SK-N-SH (cell line): ENCODE results near the gene ENTR1. TPM values are rescaled to one million over a fixed set of nuclear protein-coding genes. Genes with fewer than 3 reads are reported as not detected.

Source experiments
- CTCF ChIA-PET: fragments of 300-600, 350-600 bp; formaldehyde crosslinking; extraction: SDS; loops from one replicate; lab custom pipeline; 2021; lab: Yijun Ruan, JAX
- POLR2A ChIA-PET: fragments of 350-600 bp; sonication (Branson Sonifier 250); formaldehyde crosslinking; extraction: SDS; loops from one replicate; lab custom pipeline; 2020; ENCODE audit warnings: antibody characterized with exemption, inconsistent platforms; lab: Yijun Ruan, JAX
- DNase-seq: peaks from one replicate; pipeline ENCODE4 v3.0.0; 2012
- H2AFZ ChIP-seq: fragments of 200-600 bp; sonication (generic); 2 replicates; pipeline ENCODE4 v1.8.1; 2016; ENCODE audit warnings: antibody characterized with exemption, mild to moderate bottlenecking, low read depth
- H3F3A ChIP-seq: fragments of 200-600 bp; sonication (generic); replicated peaks from 2 replicates; pipeline ENCODE3; 2016; ENCODE audit warnings: antibody characterized with exemption, mild to moderate bottlenecking; ENCODE audit not compliant: insufficient read depth
- H3K27ac ChIP-seq, 2 experiments: fragments of 200-500 bp in 1 of 2; fragments of 200-600 bp in 1 of 2; sonication (Bioruptor generic) in 1 of 2; sonication (generic), shearing (Covaris generic) in 1 of 2; 2 replicates each; pipeline versions ENCODE4 v1.5.1 to v1.6.1; 2014 to 2016; ENCODE audit warnings: low read depth in 2 of 2, inconsistent platforms in 1 of 2, low read length in 1 of 2, mild to moderate bottlenecking in 1 of 2, mixed read lengths in 1 of 2
- H3K27me3 ChIP-seq: fragments of 200-600 bp; sonication (generic), shearing (Covaris generic); 2 replicates; pipeline ENCODE4 v1.6.1; 2016; ENCODE audit warnings: mixed run types; ENCODE audit not compliant: insufficient read depth
- H3K36me3 ChIP-seq, 2 experiments: fragments of 200-500 bp in 1 of 2; fragments of 200-600 bp in 1 of 2; sonication (Bioruptor generic) in 1 of 2; sonication (generic) in 1 of 2; replicated peaks in 1 of 2; 2 replicates each; pipeline versions ENCODE3 to v1.5.1; 2014 to 2016; ENCODE audit warnings: low read length in 1 of 2, mild to moderate bottlenecking in 1 of 2; ENCODE audit not compliant: insufficient read depth in 2 of 2, control insufficient read depth in 1 of 2
- H3K4me1 ChIP-seq, 2 experiments: fragments of 200-500 bp in 1 of 2; fragments of 200-600 bp in 1 of 2; sonication (Bioruptor generic) in 1 of 2; sonication (generic), shearing (Covaris generic) in 1 of 2; 2 replicates each; pipeline versions ENCODE4 v1.5.1 to v1.6.1; 2014 to 2016; ENCODE audit warnings: low read depth in 1 of 2, low read length in 1 of 2, mixed run types in 1 of 2; ENCODE audit not compliant: insufficient read depth in 2 of 2, control insufficient read depth in 1 of 2
- H3K4me2 ChIP-seq: fragments of 200-600 bp; sonication (generic), shearing (Covaris generic); 2 replicates; pipeline ENCODE4 v1.6.1; 2017; ENCODE audit warnings: mixed run types
- H3K4me3 ChIP-seq, 2 experiments: fragments of 200-500 bp in 1 of 2; fragments of 200-600 bp in 1 of 2; sonication (Bioruptor generic) in 1 of 2; sonication (generic), shearing (Covaris generic) in 1 of 2; 2 replicates each; pipeline versions ENCODE4 v1.5.1 to v1.8.1; 2014 to 2016; ENCODE audit warnings: low read depth in 2 of 2, inconsistent platforms in 1 of 2, low read length in 1 of 2, mild to moderate bottlenecking in 1 of 2, mixed read lengths in 1 of 2, moderate library complexity in 1 of 2
- H3K79me2 ChIP-seq: fragments of 200-600 bp; sonication (generic); 2 replicates; pipeline ENCODE4 v1.8.1; 2017; ENCODE audit warnings: mild to moderate bottlenecking; ENCODE audit not compliant: insufficient read depth
- H3K9ac ChIP-seq: fragments of 200-600 bp; sonication (generic); 2 replicates; pipeline ENCODE4 v1.6.1; 2017; ENCODE audit warnings: mixed run types
- H3K9me2 ChIP-seq: fragments of 200-600 bp; sonication (generic); 2 replicates; pipeline ENCODE4 v1.6.1; 2017; ENCODE audit warnings: mixed run types
- H3K9me3 ChIP-seq: fragments of 200-600 bp; sonication (generic); 2 replicates; pipeline ENCODE4 v1.6.1; 2017; ENCODE audit warnings: mixed run types, mild to moderate bottlenecking, moderate library complexity
- H4K20me1 ChIP-seq: fragments of 200-600 bp; sonication (generic); 2 replicates; pipeline ENCODE4 v1.6.1; 2017; ENCODE audit warnings: mild to moderate bottlenecking, mixed run types; ENCODE audit not compliant: insufficient read depth
- CTCF ChIP-seq: fragments of 200-600 bp; sonication (generic); IDR thresholded peaks from 2 replicates; pipeline ENCODE4 v1.6.1; 2017; ENCODE audit warnings: antibody characterized with exemption, mild to moderate bottlenecking, moderate library complexity
- EZH2phosphoT487 ChIP-seq: fragments of 200-600 bp; sonication (generic); IDR thresholded peaks from 2 replicates; pipeline ENCODE4 v1.6.1; 2017; ENCODE audit warnings: low read depth, mixed run types, mild to moderate bottlenecking, antibody characterized with exemption, moderate library complexity, borderline replicate concordance
- FOXJ3 ChIP-seq: sonication (generic); formaldehyde crosslinking; IDR thresholded peaks from 2 replicates; pipeline ENCODE4 v1.5.1; 2020; ENCODE audit warnings: mild to moderate bottlenecking, missing genetic modification reagents
- GABPA ChIP-seq: IDR thresholded peaks from 2 replicates; pipeline ENCODE4 v1.4.0; 2012; ENCODE audit warnings: low read depth, mild to moderate bottlenecking
- JUND ChIP-seq: IDR thresholded peaks from 2 replicates; pipeline ENCODE4 v1.4.0; 2012
- MXI1 ChIP-seq: IDR thresholded peaks from 2 replicates; pipeline ENCODE4 v1.6.1; 2012; ENCODE audit warnings: mild to moderate bottlenecking, low read depth, low read length, improper control_type of control experiment
- NRF1 ChIP-seq: IDR thresholded peaks from 2 replicates; pipeline ENCODE4 v1.6.1; 2012; ENCODE audit warnings: low read depth, mild to moderate bottlenecking, low read length
- POLR2AphosphoS5 ChIP-seq: IDR thresholded peaks from 2 replicates; pipeline ENCODE4 v1.6.1; 2012; ENCODE audit warnings: low read depth, low read length
- RAD21 ChIP-seq: IDR thresholded peaks from 2 replicates; pipeline ENCODE4 v1.6.1; 2012; ENCODE audit warnings: mild to moderate bottlenecking, low read length
- RCOR1 ChIP-seq: fragments of 150-350 bp; IDR thresholded peaks from 2 replicates; pipeline ENCODE4 v1.6.1; 2017; ENCODE audit warnings: antibody characterized with exemption, low read length
- REST ChIP-seq: IDR thresholded peaks from 2 replicates; pipeline ENCODE4 v1.6.1; 2012; ENCODE audit warnings: mild to moderate bottlenecking, low read depth, low read length, moderate library complexity
- RFX5 ChIP-seq: IDR thresholded peaks from 2 replicates; pipeline ENCODE4 v1.6.1; 2012; ENCODE audit warnings: mild to moderate bottlenecking, improper control_type of control experiment, low read length
- SIN3A ChIP-seq: IDR thresholded peaks from 2 replicates; pipeline ENCODE4 v1.6.1; 2012; ENCODE audit warnings: low read depth, mild to moderate bottlenecking, low read length, moderate library complexity, borderline replicate concordance
- TCF12 ChIP-seq: IDR thresholded peaks from 2 replicates; pipeline ENCODE4 v1.4.0; 2012
- YY1 ChIP-seq: IDR thresholded peaks from 2 replicates; pipeline ENCODE4 v1.4.0; 2012; ENCODE audit warnings: low read depth, mild to moderate bottlenecking
- WGBS: methylation state at CpG from one replicate; pipeline ENCODE4 v1.1.6; 2017; ENCODE audit warnings: low lambda C conversion rate; 5-methylcytosine and 5-hydroxymethylcytosine counted together
- polyA plus RNA-seq, 3 experiments: library from polyadenylated mRNA; depleted of rRNA; stranded (reverse); fragments of >200 nt; gene quantifications; 2 replicates each; pipeline ENCODE4 v1.2.3, GENCODE V29; 2012
- TF ChIP-seq, protein P1 (sequence below): IDR thresholded peaks from 2 replicates; pipeline ENCODE4 v1.4.0; 2012; ENCODE audit warnings: low read depth

The ENTR1 gene
- polyA plus RNA-seq, 1 of the 3 experiments (the other 2 are of a cell fraction) = 71.3 TPM

DNA sequence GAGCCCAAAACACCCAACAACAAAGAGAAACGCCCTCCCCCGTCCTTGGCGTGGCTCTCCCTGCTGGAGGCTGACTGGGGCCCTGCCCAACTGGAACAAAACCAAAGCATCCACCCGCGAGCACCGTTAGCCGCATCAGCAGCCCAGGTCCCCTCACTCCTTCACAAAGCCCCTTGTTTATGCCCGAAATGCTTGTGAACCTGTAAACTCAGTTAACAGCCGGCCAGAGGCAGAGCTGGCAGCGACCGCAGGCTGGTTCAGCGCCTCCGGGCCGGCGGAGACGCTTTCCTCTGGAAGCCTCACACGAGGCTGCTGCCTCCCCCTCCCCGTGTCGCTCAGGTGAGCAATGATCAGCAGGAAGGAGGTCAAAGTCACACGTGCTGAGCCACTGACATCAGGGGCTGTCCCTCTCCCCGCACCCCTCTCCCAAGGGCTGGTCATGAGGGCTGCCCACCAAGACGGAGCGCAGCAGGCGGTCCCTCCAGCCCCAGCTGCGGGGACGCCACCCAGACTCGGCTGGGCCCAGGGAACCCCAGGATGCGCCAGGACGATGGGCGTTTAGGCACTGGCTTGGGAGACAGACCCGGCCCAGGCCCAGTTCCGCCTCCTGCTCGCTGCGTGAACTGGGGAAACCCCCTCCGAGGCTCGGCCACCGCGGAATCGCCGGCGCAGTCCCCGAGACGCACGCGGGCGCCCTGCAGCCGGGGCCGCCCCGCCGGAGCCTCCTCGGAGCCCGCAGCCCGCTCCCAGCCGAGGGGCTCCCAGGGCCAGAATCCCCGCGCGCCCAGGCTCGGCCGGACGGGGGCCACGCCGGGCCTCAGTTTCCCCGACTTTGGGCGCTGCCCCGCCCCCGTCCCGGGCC is 11.0 kb downstream of the ENTR1 start:
- Histone ChIP-seq H3K27ac (peak overlapping the region in 1 of 2 experiments; percentile 60; a peak in 2 of 4 replicates), H2AFZ (no peak overlapping the region; the same call in 1 of the 2 replicates)
- CTCF ChIA-PET = interaction anchor here (0.7 to 6.8 kb wide), 11 partner anchors 9 to 309 kb away, joined by 3 to 42 read pairs (median 9); partner anchors contain the start of genes CARD9, DNLZ, ENTR1 and PMPCA

DNA sequence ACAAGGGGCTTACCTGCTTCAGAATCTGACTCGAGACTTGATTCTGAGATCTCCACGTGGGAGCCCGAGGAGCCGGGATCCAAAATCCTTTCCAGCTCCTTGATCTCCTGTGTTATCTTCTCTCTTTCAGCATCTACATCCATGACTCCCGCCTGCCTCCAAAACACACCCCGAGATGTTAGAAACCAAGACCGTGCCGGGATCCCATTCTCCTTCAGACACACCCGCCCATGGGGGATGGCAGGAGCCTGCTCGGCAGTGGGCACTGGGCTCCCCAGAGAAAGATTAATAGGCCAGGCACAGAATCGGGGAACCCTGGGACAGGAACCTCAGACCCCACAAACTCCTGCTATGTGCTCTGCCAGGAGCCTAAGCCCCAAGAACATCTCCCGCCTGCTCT is 12.1 kb downstream of the ENTR1 start:
- H3K36me3 ChIP-seq = peaks cover 26 to 67% of the 10 kb centered on the region in 2 experiments
- peak overlapping the region; percentile 83; the same call in 1 of the 2 replicates for H3K9ac ChIP-seq
- H3F3A ChIP-seq = peaks cover 10% of the 10 kb centered on the region
- no peak for DNase-seq
- peak overlapping the region in 1 of 2 experiments; percentile 99; a peak in 2 of 4 replicates for H3K4me3 ChIP-seq
- no peaks in the 10 kb centered on the region for H3K9me2 ChIP-seq
- H3K27me3 ChIP-seq = no peaks in the 10 kb centered on the region
- peaks cover 3 to 19% of the 10 kb centered on the region in 2 experiments; a peak in 2 of 4 replicates for H3K4me1 ChIP-seq
- no peaks in the 10 kb centered on the region for H3K9me3 ChIP-seq
- H3K79me2 ChIP-seq = peaks cover 36% of the 10 kb centered on the region
- no peak overlapping the region for H2AFZ ChIP-seq
- H4K20me1 ChIP-seq = peaks cover 5% of the 10 kb centered on the region; the same call in 1 of the 2 replicates
- POLR2A ChIA-PET = interaction anchor here (4.0 kb wide), 1 partner anchor 24 kb away, joined by 21 read pairs; the partner anchor contains the start of gene CARD9
- CTCF ChIA-PET = interaction anchor here (0.8 to 6.8 kb wide), 5 partner anchors 19 to 223 kb away, joined by 3 to 42 read pairs (median 3); partner anchors contain the start of gene DNLZ
- no peak overlapping the region for H3K27ac ChIP-seq
- WGBS = 90% methylated on average over 11 of the region's 12 CpGs
- peak overlapping the region; percentile 97 for H3K4me2 ChIP-seq
- TF ChIP-seq JUND = no peak
- TF ChIP-seq NRF1 = no peak
- no peak for TF ChIP-seq YY1
- TF ChIP-seq, protein P1, sequence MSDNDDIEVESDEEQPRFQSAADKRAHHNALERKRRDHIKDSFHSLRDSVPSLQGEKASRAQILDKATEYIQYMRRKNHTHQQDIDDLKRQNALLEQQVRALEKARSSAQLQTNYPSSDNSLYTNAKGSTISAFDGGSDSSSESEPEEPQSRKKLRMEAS = no peak
- TF ChIP-seq SIN3A = no peak
- no peak for TF ChIP-seq CTCF
- no peak for TF ChIP-seq GABPA
- TF ChIP-seq FOXJ3 = no peak
- no peak for TF ChIP-seq POLR2AphosphoS5
- no peak for TF ChIP-seq TCF12
- no peak for TF ChIP-seq RFX5
- TF ChIP-seq RAD21 = no peak

More for the DNA sequence above, 11.0 kb downstream of the ENTR1 start:
- H3K4me2 ChIP-seq = peak overlapping the region; percentile 97
- H3K9me3 ChIP-seq = no peaks in the 10 kb centered on the region
- no peak for TF ChIP-seq RCOR1
- no peak for TF ChIP-seq EZH2phosphoT487
- TF ChIP-seq REST = no peak
- 0 out of 2 replicates have a peak, but pooled peaks have one; percentile 13 for TF ChIP-seq MXI1
- peak; percentile 61 for DNase-seq
- no peaks in the 10 kb centered on the region for H3K9me2 ChIP-seq
- peaks cover 32% of the 10 kb centered on the region for H3K79me2 ChIP-seq
- POLR2A ChIA-PET = interaction anchor here (4.0 kb wide), 1 partner anchor 25 kb away, joined by 21 read pairs; the partner anchor contains the start of gene CARD9
- WGBS = 2% methylated on average over 37 of the region's 67 CpGs
- H4K20me1 ChIP-seq = peaks cover 5% of the 10 kb centered on the region; the same call in 1 of the 2 replicates
- peaks cover 10% of the 10 kb centered on the region for H3F3A ChIP-seq
- peak overlapping the region; percentile 85 to 99 for H3K4me3 ChIP-seq
- no peaks in the 10 kb centered on the region for H3K27me3 ChIP-seq
- peaks cover 19 to 67% of the 10 kb centered on the region in 2 experiments for H3K36me3 ChIP-seq
- H3K9ac ChIP-seq = peak overlapping the region; percentile 83
- H3K4me1 ChIP-seq = peaks cover 3 to 19% of the 10 kb centered on the region in 2 experiments; a peak in 2 of 4 replicates
